Upper lobe of left lung (tissue), 4 donors: ENCODE results near the gene RAI14.

Experiments used
- POLR2A ChIP-seq, 4 donors: fragments of 450-650 bp; IDR thresholded peaks; one replicate each; pipeline ENCODE4 v1.5.1; 2016 to 2017; ENCODE audit warnings: antibody characterized with exemption in 4 of 4, mild to moderate bottlenecking in 2 of 4
- POLR2AphosphoS5 ChIP-seq, 2 donors: sonication (generic); formaldehyde crosslinking; IDR thresholded peaks; one replicate each; pipeline ENCODE4 v1.5.1; 2017; ENCODE audit warnings: antibody characterized with exemption in 2 of 2
- TF ChIP-seq, protein P1 (sequence below), 6 experiments: fragments of 450-650 bp in 4 of 6; fragments of 200-600 bp in 2 of 6; sonication (generic) in 2 of 6; IDR thresholded peaks; one replicate each; pipeline ENCODE4 v1.5.1; 2016 to 2019; ENCODE audit warnings: antibody characterized with exemption in 6 of 6

GRCh38 chr5:34608859-34609648 is 47.1 kb upstream of the RAI14 start:
- TF ChIP-seq POLR2A (IDR thresholded peaks at IDR 0.05) = no peak
- peak in 1 of 2 donors; percentile 10 for TF ChIP-seq POLR2AphosphoS5 (IDR thresholded peaks at IDR 0.05)
- TF ChIP-seq, protein P1, sequence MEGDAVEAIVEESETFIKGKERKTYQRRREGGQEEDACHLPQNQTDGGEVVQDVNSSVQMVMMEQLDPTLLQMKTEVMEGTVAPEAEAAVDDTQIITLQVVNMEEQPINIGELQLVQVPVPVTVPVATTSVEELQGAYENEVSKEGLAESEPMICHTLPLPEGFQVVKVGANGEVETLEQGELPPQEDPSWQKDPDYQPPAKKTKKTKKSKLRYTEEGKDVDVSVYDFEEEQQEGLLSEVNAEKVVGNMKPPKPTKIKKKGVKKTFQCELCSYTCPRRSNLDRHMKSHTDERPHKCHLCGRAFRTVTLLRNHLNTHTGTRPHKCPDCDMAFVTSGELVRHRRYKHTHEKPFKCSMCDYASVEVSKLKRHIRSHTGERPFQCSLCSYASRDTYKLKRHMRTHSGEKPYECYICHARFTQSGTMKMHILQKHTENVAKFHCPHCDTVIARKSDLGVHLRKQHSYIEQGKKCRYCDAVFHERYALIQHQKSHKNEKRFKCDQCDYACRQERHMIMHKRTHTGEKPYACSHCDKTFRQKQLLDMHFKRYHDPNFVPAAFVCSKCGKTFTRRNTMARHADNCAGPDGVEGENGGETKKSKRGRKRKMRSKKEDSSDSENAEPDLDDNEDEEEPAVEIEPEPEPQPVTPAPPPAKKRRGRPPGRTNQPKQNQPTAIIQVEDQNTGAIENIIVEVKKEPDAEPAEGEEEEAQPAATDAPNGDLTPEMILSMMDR (IDR thresholded peaks at IDR 0.05) = no peak
